B cell (primary cell): ENCODE data around the gene ARHGAP42.

Source experiments
- CTCF ChIP-seq: fragments of 200-600 bp; IDR thresholded peaks from one replicate; pipeline ENCODE4 v1.8.0; 2022; ENCODE audit warnings: antibody characterized with exemption, mild to moderate bottlenecking
- EZH2 ChIP-seq: IDR thresholded peaks from 2 replicates; pipeline ENCODE4 v1.6.1; 2012; ENCODE audit warnings: borderline replicate concordance, low read depth, mild to moderate bottlenecking, moderate library complexity, low read length; ENCODE audit not compliant: insufficient read depth, poor library complexity, severe bottlenecking

DNA sequence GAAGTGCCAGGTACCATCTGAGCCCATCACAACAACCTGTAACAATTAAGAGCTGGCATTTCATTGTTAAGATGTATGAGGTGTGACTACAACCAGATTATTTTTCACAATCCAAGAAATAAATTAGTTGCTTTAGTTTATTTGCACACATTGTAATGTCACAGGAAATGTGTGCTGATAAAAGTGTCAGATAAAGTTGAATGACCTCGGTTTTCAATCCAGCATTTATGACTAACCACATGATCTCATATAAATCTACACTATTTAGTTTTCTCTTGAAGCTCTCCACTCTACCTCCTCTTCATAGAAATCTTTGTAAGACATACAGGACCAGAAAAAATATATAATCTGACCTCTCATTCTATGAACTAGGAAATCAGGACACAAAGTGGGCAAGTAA is 276.3 kb downstream of the ARHGAP42 start:
- TF ChIP-seq EZH2 (no peak), CTCF (no peak)
